GM12891 (cell line): ENCODE measurements around the gene PPP1R26.

Source experiments
- POLR2A ChIP-seq: IDR thresholded peaks from 2 replicates; pipeline ENCODE4 v1.6.1; 2011; ENCODE audit warnings: low read depth, low read length, control low read depth
- TAF1 ChIP-seq: IDR thresholded peaks from 2 replicates; pipeline ENCODE4 v1.6.1; 2011; ENCODE audit warnings: low read depth, low read length, control low read depth

DNA sequence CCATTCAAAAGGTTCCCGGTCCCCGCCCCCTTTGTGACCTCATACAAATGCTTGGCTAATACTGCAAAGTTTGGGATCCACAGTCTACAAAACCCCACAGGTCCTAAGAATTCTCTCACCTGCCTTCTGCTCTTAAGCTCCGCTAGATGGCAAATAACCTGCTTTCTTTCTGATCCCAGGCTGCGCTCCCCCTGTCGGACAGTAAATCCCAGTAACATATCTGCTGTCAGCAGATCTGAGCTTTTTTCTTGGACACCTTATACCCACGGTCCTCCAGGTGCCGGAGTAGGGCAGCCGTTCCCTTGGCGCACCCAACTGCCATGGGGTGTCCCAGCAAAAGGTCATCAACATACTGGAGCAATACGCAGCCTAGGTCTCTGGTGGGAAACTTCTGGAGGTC lies 39.0 kb upstream of the PPP1R26 start:
- no peak for TF ChIP-seq POLR2A
- TF ChIP-seq TAF1: no peak
